ENCODE measurements around the gene ATP6V1D.

GRCh38 chr14:67319142-67319541 lies 40.5 kb downstream of the ATP6V1D start:
- TF ChIP-seq EZH2phosphoT487 (IDR thresholded peaks at IDR 0.05; ENCODE audit: insufficient read depth, low read depth) (no peak), EZH2 (IDR thresholded peaks at IDR 0.05; ENCODE audit: insufficient read depth, poor library complexity, severe bottlenecking) (no peak)

All from GM23248 (cell line).